ENCODE results near the gene VPS35L.

VPS35L gene

GRCh38 chr16:19700319-19700781 is 144.8 kb downstream of the VPS35L start:
- Histone ChIP-seq H3K9me3 (ENCODE audit: control insufficient read depth, low read length) (no peaks in the 10 kb centered on the region), H3K4me1 (ENCODE audit: control insufficient read depth, insufficient read depth, low read length) (no peaks in the 10 kb centered on the region), H3K4me3 (ENCODE audit: insufficient read depth, low read depth, low read length) (no peak overlapping the region), H3K36me3 (ENCODE audit: control insufficient read depth, insufficient read depth, low read length) (peaks cover 70% of the 10 kb centered on the region), H3K27me3 (ENCODE audit: control insufficient read depth, insufficient read depth, low read length, poor library complexity, severe bottlenecking) (no peaks in the 10 kb centered on the region), H3K27ac (ENCODE audit: insufficient read depth, low read depth, low read length, poor library complexity, severe bottlenecking) (no peak overlapping the region)
- 90 to 93% methylated on average over 6 of the region's 6 CpGs for WGBS, 2 experiments

- WGBS, 2 experiments = 92 to 93% methylated on average over 3 of the region's 3 CpGs
- Histone ChIP-seq H3K4me1 (ENCODE audit: control insufficient read depth, insufficient read depth, low read length) (no peaks in the 10 kb centered on the region), H3K27me3 (ENCODE audit: control insufficient read depth, insufficient read depth, low read length, poor library complexity, severe bottlenecking) (no peaks in the 10 kb centered on the region), H3K4me3 (ENCODE audit: insufficient read depth, low read depth, low read length) (no peak overlapping the region), H3K9me3 (ENCODE audit: control insufficient read depth, low read length) (no peaks in the 10 kb centered on the region), H3K27ac (ENCODE audit: insufficient read depth, low read depth, low read length, poor library complexity, severe bottlenecking) (no peak overlapping the region), H3K36me3 (ENCODE audit: control insufficient read depth, insufficient read depth, low read length) (peaks cover 71% of the 10 kb centered on the region)
These were observed 145.6 kb downstream of the VPS35L start for GRCh38 chr16:19701091-19701490.

GRCh38 chr16:19703172-19703889 is 147.8 kb downstream of the VPS35L start:
- Histone ChIP-seq H3K4me1 (ENCODE audit: control insufficient read depth, insufficient read depth, low read length) (peaks cover 3% of the 10 kb centered on the region), H3K9me3 (ENCODE audit: control insufficient read depth, low read length) (no peaks in the 10 kb centered on the region), H3K27me3 (ENCODE audit: control insufficient read depth, insufficient read depth, low read length, poor library complexity, severe bottlenecking) (no peaks in the 10 kb centered on the region), H3K36me3 (ENCODE audit: control insufficient read depth, insufficient read depth, low read length) (peaks cover 61% of the 10 kb centered on the region), H3K4me3 (ENCODE audit: insufficient read depth, low read depth, low read length) (no peak overlapping the region), H3K27ac (ENCODE audit: insufficient read depth, low read depth, low read length, poor library complexity, severe bottlenecking) (no peak overlapping the region)
- WGBS, 2 experiments = 95 to 97% methylated on average over 6 of the region's 6 CpGs

GRCh38 chr16:19704321-19705145 is 149.0 kb downstream of the VPS35L start:
- Histone ChIP-seq H3K27ac (ENCODE audit: insufficient read depth, low read depth, low read length, poor library complexity, severe bottlenecking) (no peak overlapping the region), H3K4me1 (ENCODE audit: control insufficient read depth, insufficient read depth, low read length) (peaks cover 14% of the 10 kb centered on the region), H3K4me3 (ENCODE audit: insufficient read depth, low read depth, low read length) (no peak overlapping the region), H3K9me3 (ENCODE audit: control insufficient read depth, low read length) (no peaks in the 10 kb centered on the region), H3K36me3 (ENCODE audit: control insufficient read depth, insufficient read depth, low read length) (peaks cover 50% of the 10 kb centered on the region), H3K27me3 (ENCODE audit: control insufficient read depth, insufficient read depth, low read length, poor library complexity, severe bottlenecking) (no peaks in the 10 kb centered on the region)
- 95% methylated on average over 18 of the region's 18 CpGs for WGBS, 2 experiments

GRCh38 chr16:19705146-19705501 is 149.6 kb downstream of the VPS35L start:
- WGBS, 2 experiments = 95 to 96% methylated on average over 8 of the region's 8 CpGs
- no peak overlapping the region for H3K4me3 ChIP-seq (ENCODE audit: insufficient read depth, low read depth, low read length)
- peaks cover 19% of the 10 kb centered on the region for H3K4me1 ChIP-seq (ENCODE audit: control insufficient read depth, insufficient read depth, low read length)
- no peak overlapping the region for H3K27ac ChIP-seq (ENCODE audit: insufficient read depth, low read depth, low read length, poor library complexity, severe bottlenecking)
- H3K36me3 ChIP-seq (ENCODE audit: control insufficient read depth, insufficient read depth, low read length) = peaks cover 45% of the 10 kb centered on the region
- H3K9me3 ChIP-seq (ENCODE audit: control insufficient read depth, low read length) = no peaks in the 10 kb centered on the region
- no peaks in the 10 kb centered on the region for H3K27me3 ChIP-seq (ENCODE audit: control insufficient read depth, insufficient read depth, low read length, poor library complexity, severe bottlenecking)

GRCh38 chr16:19705843-19706242 is 150.3 kb downstream of the VPS35L start:
- Histone ChIP-seq H3K27ac (ENCODE audit: insufficient read depth, low read depth, low read length, poor library complexity, severe bottlenecking) (no peak overlapping the region), H3K4me1 (ENCODE audit: control insufficient read depth, insufficient read depth, low read length) (peaks cover 27% of the 10 kb centered on the region), H3K9me3 (ENCODE audit: control insufficient read depth, low read length) (no peaks in the 10 kb centered on the region), H3K27me3 (ENCODE audit: control insufficient read depth, insufficient read depth, low read length, poor library complexity, severe bottlenecking) (no peaks in the 10 kb centered on the region), H3K36me3 (ENCODE audit: control insufficient read depth, insufficient read depth, low read length) (peaks cover 44% of the 10 kb centered on the region), H3K4me3 (ENCODE audit: insufficient read depth, low read depth, low read length) (no peak overlapping the region)
- WGBS, 2 experiments = 90 to 96% methylated on average over 5 of the region's 5 CpGs

- 96% methylated on average over 15 of the region's 15 CpGs for WGBS, 2 experiments
- Histone ChIP-seq H3K36me3 (ENCODE audit: control insufficient read depth, insufficient read depth, low read length) (peaks cover 38% of the 10 kb centered on the region), H3K27ac (ENCODE audit: insufficient read depth, low read depth, low read length, poor library complexity, severe bottlenecking) (no peak overlapping the region), H3K4me3 (ENCODE audit: insufficient read depth, low read depth, low read length) (no peak overlapping the region), H3K27me3 (ENCODE audit: control insufficient read depth, insufficient read depth, low read length, poor library complexity, severe bottlenecking) (no peaks in the 10 kb centered on the region), H3K9me3 (ENCODE audit: control insufficient read depth, low read length) (no peaks in the 10 kb centered on the region), H3K4me1 (ENCODE audit: control insufficient read depth, insufficient read depth, low read length) (peaks cover 32% of the 10 kb centered on the region)
These were observed 151.3 kb downstream of the VPS35L start for GRCh38 chr16:19706846-19707245.

GRCh38 chr16:19707569-19708295 is 152.2 kb downstream of the VPS35L start:
- Histone ChIP-seq H3K4me1 (ENCODE audit: control insufficient read depth, insufficient read depth, low read length) (peaks cover 32% of the 10 kb centered on the region), H3K4me3 (ENCODE audit: insufficient read depth, low read depth, low read length) (no peak overlapping the region), H3K27ac (ENCODE audit: insufficient read depth, low read depth, low read length, poor library complexity, severe bottlenecking) (no peak overlapping the region), H3K27me3 (ENCODE audit: control insufficient read depth, insufficient read depth, low read length, poor library complexity, severe bottlenecking) (no peaks in the 10 kb centered on the region), H3K9me3 (ENCODE audit: control insufficient read depth, low read length) (no peaks in the 10 kb centered on the region), H3K36me3 (ENCODE audit: control insufficient read depth, insufficient read depth, low read length) (peaks cover 30% of the 10 kb centered on the region)
- WGBS, 2 experiments = 82 to 83% methylated on average over 20 to 22 of the region's 22 CpGs

- no peak overlapping the region for H3K4me3 ChIP-seq (ENCODE audit: insufficient read depth, low read depth, low read length)
- H3K27me3 ChIP-seq (ENCODE audit: control insufficient read depth, insufficient read depth, low read length, poor library complexity, severe bottlenecking) = no peaks in the 10 kb centered on the region
- WGBS, 2 experiments = 70 to 76% methylated on average over 18 of the region's 18 CpGs
- peaks cover 29% of the 10 kb centered on the region for H3K36me3 ChIP-seq (ENCODE audit: control insufficient read depth, insufficient read depth, low read length)
- no peak overlapping the region for H3K27ac ChIP-seq (ENCODE audit: insufficient read depth, low read depth, low read length, poor library complexity, severe bottlenecking)
- H3K4me1 ChIP-seq (ENCODE audit: control insufficient read depth, insufficient read depth, low read length) = peaks cover 32% of the 10 kb centered on the region
- no peaks in the 10 kb centered on the region for H3K9me3 ChIP-seq (ENCODE audit: control insufficient read depth, low read length)
These were observed 153.0 kb downstream of the VPS35L start for GRCh38 chr16:19708296-19709205.
